KMS-11 (cell line): ENCODE data around the gene MCOLN1.

ENCODE experiments used
- H2AFZ ChIP-seq: fragments of 200-600 bp; sonication (generic); 2 replicates; pipeline ENCODE4 v1.6.1; 2016; ENCODE audit warnings: antibody characterized with exemption, mixed run types, low read depth
- H3K27ac ChIP-seq: fragments of 200-600 bp; sonication (generic); 2 replicates; pipeline ENCODE4 v1.6.1; 2016; ENCODE audit warnings: mild to moderate bottlenecking, mixed run types
- H3K27me3 ChIP-seq: fragments of 200-600 bp; sonication (generic); 2 replicates; pipeline ENCODE4 v1.6.1; 2017; ENCODE audit warnings: mild to moderate bottlenecking, low read depth, mixed run types, moderate library complexity; ENCODE audit not compliant: insufficient read depth
- H3K36me3 ChIP-seq: fragments of 200-600 bp; sonication (generic); 2 replicates; pipeline ENCODE4 v1.6.1; 2017; ENCODE audit warnings: mild to moderate bottlenecking, mixed run types; ENCODE audit not compliant: insufficient read depth
- H3K4me1 ChIP-seq: fragments of 200-600 bp; sonication (generic); 2 replicates; pipeline ENCODE4 v1.6.1; 2016; ENCODE audit warnings: mild to moderate bottlenecking, low read depth, mixed run types; ENCODE audit not compliant: poor library complexity, severe bottlenecking
- H3K4me2 ChIP-seq: fragments of 200-600 bp; sonication (generic); 2 replicates; pipeline ENCODE4 v1.7.0; 2016; ENCODE audit warnings: mild to moderate bottlenecking, mixed run types
- H3K4me3 ChIP-seq: fragments of 200-600 bp; sonication (generic); IDR thresholded peaks from 2 replicates; pipeline ENCODE4 v1.6.1; 2017; ENCODE audit warnings: low read depth, low read length, mixed read lengths; ENCODE audit not compliant: insufficient read depth
- H3K79me2 ChIP-seq: fragments of 200-600 bp; sonication (generic); 2 replicates; pipeline ENCODE4 v1.6.1; 2016; ENCODE audit warnings: low read depth, mixed run types; ENCODE audit not compliant: insufficient read depth
- H3K9ac ChIP-seq: fragments of 200-600 bp; sonication (generic); 2 replicates; pipeline ENCODE4 v1.6.1; 2016; ENCODE audit warnings: mild to moderate bottlenecking, mixed run types
- H4K20me1 ChIP-seq: fragments of 200-600 bp; sonication (generic); 2 replicates; pipeline ENCODE4 v1.6.1; 2016; ENCODE audit warnings: mild to moderate bottlenecking, mixed run types; ENCODE audit not compliant: insufficient read depth
- TF ChIP-seq, protein P1 (sequence below): fragments of 200-600 bp; sonication (generic); conservative IDR thresholded peaks from 2 replicates; pipeline ENCODE4 v1.6.1; 2017; ENCODE audit warnings: low read depth, mild to moderate bottlenecking, antibody characterized with exemption, low read length, moderate library complexity, mixed read lengths

MCOLN1 gene

GRCh38 chr19:7545300-7545699, 22.9 kb downstream of the MCOLN1 start:
- H3K4me3 ChIP-seq: no peak overlapping the region
- no peak overlapping the region for H2AFZ ChIP-seq
- H3K9ac ChIP-seq: no peak overlapping the region
- no peaks in the 10 kb centered on the region for H3K4me1 ChIP-seq
- no peaks in the 10 kb centered on the region for H3K79me2 ChIP-seq
- TF ChIP-seq, protein P1, sequence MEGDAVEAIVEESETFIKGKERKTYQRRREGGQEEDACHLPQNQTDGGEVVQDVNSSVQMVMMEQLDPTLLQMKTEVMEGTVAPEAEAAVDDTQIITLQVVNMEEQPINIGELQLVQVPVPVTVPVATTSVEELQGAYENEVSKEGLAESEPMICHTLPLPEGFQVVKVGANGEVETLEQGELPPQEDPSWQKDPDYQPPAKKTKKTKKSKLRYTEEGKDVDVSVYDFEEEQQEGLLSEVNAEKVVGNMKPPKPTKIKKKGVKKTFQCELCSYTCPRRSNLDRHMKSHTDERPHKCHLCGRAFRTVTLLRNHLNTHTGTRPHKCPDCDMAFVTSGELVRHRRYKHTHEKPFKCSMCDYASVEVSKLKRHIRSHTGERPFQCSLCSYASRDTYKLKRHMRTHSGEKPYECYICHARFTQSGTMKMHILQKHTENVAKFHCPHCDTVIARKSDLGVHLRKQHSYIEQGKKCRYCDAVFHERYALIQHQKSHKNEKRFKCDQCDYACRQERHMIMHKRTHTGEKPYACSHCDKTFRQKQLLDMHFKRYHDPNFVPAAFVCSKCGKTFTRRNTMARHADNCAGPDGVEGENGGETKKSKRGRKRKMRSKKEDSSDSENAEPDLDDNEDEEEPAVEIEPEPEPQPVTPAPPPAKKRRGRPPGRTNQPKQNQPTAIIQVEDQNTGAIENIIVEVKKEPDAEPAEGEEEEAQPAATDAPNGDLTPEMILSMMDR: no peak
- H3K36me3 ChIP-seq: no peaks in the 10 kb centered on the region
- H3K4me2 ChIP-seq: no peak overlapping the region
- no peaks in the 10 kb centered on the region for H4K20me1 ChIP-seq
- H3K27me3 ChIP-seq: no peaks in the 10 kb centered on the region
- no peak overlapping the region for H3K27ac ChIP-seq

DNA sequence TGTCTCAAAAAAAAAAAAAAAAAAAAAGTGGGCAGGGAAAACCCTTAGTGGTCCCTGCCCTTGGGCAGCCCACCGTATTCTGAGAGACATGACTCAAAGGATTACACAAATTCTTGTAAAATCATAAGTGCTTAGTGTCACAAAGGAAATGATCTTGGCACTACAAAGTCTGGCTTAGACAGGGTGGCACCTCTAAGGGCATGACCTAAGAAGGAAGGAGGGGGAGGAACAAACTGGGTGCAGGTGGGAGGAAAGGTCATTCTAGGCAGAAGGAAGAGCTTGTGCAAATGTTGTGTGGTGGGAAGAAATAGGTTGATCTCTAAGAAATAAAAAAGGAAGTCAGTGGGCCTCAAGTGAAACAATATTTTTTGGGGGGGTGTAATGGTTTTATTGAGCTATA, 23.5 kb downstream of the MCOLN1 start:
- Histone ChIP-seq H3K4me2 (no peak overlapping the region), H3K27me3 (no peaks in the 10 kb centered on the region), H3K9ac (no peak overlapping the region), H3K79me2 (no peaks in the 10 kb centered on the region), H3K4me3 (no peak overlapping the region), H3K27ac (no peak overlapping the region), H4K20me1 (no peaks in the 10 kb centered on the region), H3K36me3 (no peaks in the 10 kb centered on the region), H2AFZ (no peak overlapping the region), H3K4me1 (no peaks in the 10 kb centered on the region)
- TF ChIP-seq, protein P1: no peak

DNA sequence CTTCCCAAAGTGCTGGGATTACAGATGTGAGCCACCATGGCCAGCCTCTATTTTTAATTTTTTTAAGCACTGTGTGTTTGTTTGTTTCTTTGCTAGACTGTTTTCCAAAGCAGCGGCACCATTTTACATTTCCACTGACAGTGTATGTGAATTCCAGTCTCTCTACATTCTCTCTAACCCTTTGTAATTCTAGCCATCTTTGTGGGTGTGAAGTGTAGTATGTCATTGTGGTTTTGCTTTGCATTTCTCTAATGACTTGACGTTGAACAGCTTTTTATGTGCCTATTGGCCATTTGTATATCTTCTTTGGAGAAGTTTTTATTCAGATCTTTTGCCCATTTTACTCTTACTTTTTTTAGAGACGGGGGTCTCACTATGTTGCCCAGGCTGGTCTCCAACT, 24.7 kb downstream of the MCOLN1 start:
- no peaks in the 10 kb centered on the region for H3K36me3 ChIP-seq
- H3K79me2 ChIP-seq: no peaks in the 10 kb centered on the region
- H4K20me1 ChIP-seq: no peaks in the 10 kb centered on the region
- no peaks in the 10 kb centered on the region for H3K4me1 ChIP-seq
- no peaks in the 10 kb centered on the region for H3K27me3 ChIP-seq
- H3K27ac ChIP-seq: no peak overlapping the region
- no peak overlapping the region for H3K4me2 ChIP-seq
- no peak overlapping the region for H3K4me3 ChIP-seq
- no peak overlapping the region for H3K9ac ChIP-seq
- TF ChIP-seq, protein P1: no peak
- no peak overlapping the region for H2AFZ ChIP-seq

- Histone ChIP-seq H3K4me2 (no peak overlapping the region), H3K79me2 (no peaks in the 10 kb centered on the region), H3K27me3 (no peaks in the 10 kb centered on the region), H4K20me1 (no peaks in the 10 kb centered on the region), H3K9ac (no peak overlapping the region), H3K4me1 (peaks cover 8% of the 10 kb centered on the region), H2AFZ (no peak overlapping the region), H3K36me3 (no peaks in the 10 kb centered on the region), H3K27ac (no peak overlapping the region), H3K4me3 (no peak overlapping the region)
- TF ChIP-seq, protein P1: no peak
Measured at GRCh38 chr19:7549429-7550148, 27.2 kb downstream of the MCOLN1 start.
